Adrenal gland (tissue), 12 donors: Measurements from ENCODE around the gene CEND1. TPM values are rescaled to one million over a fixed set of nuclear protein-coding genes. Genes with fewer than 3 reads are reported as not detected.

ENCODE experiments used
- DNase-seq, 7 donors: peaks; one replicate each; pipeline ENCODE4 v3.0.0-alpha.2; 2019 to 2020
- H3K27ac ChIP-seq, 5 donors: fragments of 200-600 bp; sonication (generic) in 4 of 5; 1 replicate in 3 of 5; 2 replicates in 2 of 5; pipeline versions ENCODE4 v1.5.1 to v1.8.0; 2016 to 2020; ENCODE audit warnings: mild to moderate bottlenecking in 1 of 5
- H3K27me3 ChIP-seq: fragments of 200-600 bp; 2 replicates; pipeline ENCODE4 v1.8.0; 2021
- H3K36me3 ChIP-seq, 2 donors: fragments of 200-600 bp; replicated peaks in 1 of 2; 1 replicate in 1 of 2; 2 replicates in 1 of 2; pipeline versions ENCODE4 v1.5.1 to v1.8.0; 2018 to 2022
- H3K4me1 ChIP-seq, 2 donors: fragments of 200-600 bp; replicated peaks in 1 of 2; 1 replicate in 1 of 2; 2 replicates in 1 of 2; pipeline versions ENCODE4 v1.5.1 to v1.8.0; 2018 to 2021
- H3K4me3 ChIP-seq, 4 donors: fragments of 200-600 bp; sonication (generic) in 3 of 4; one replicate each; pipeline ENCODE4 v1.5.1; 2016 to 2018
- H3K9me3 ChIP-seq, 3 donors: fragments of 200-600 bp; sonication (generic) in 1 of 3; replicated peaks in 1 of 3; 1 replicate in 2 of 3; 2 replicates in 1 of 3; pipeline versions ENCODE4 v1.5.1 to v1.8.0; 2016 to 2021
- CTCF ChIP-seq, 6 experiments: fragments of 450-650 bp in 4 of 6; fragments of 200-600 bp in 2 of 6; sonication (generic) in 1 of 6; IDR thresholded peaks; 1 replicate in 5 of 6; 2 replicates in 1 of 6; pipeline versions ENCODE4 v1.5.1 to v1.8.0; 2016 to 2021; ENCODE audit warnings: antibody characterized with exemption in 6 of 6, mild to moderate bottlenecking in 2 of 6, moderate library complexity in 1 of 6
- POLR2A ChIP-seq, 2 donors: fragments of 450-650 bp; IDR thresholded peaks; one replicate each; pipeline ENCODE4 v1.6.1; 2017; ENCODE audit warnings: antibody characterized with exemption in 2 of 2, mild to moderate bottlenecking in 2 of 2, moderate library complexity in 1 of 2
- WGBS, 4 donors: extraction: QIAGEN DNeasy Blood & Tissue Kit in 2 of 4; methylation state at CpG; one replicate each; pipeline versions ENCODE4 v1.1.5 to v1.1.7; 2013 to 2017; 5-methylcytosine and 5-hydroxymethylcytosine counted together
- intact Hi-C, 2 donors: fragments of 100-400 bp; cut with DNase I; formaldehyde crosslinking; loops; one replicate each; pipeline versions ENCODE4 v1.14.1 to v1.15.0; 2022 to 2023
- polyA plus RNA-seq, 3 donors: library from polyadenylated mRNA; stranded (reverse); fragments of 200-250 nt in 2 of 3; fragments of 350-450 nt in 1 of 3; fragmentation: Illumina TruSeq in 1 of 3; extraction: RNeasy Lipid Tissue Mini Kit (QIAGEN cat#74804) in 1 of 3; gene quantifications; one replicate each; pipeline ENCODE4 v1.2.3, GENCODE V29; 2013 to 2014
- total RNA-seq, 9 donors: library from RNA; depleted of rRNA in 4 of 9; stranded (reverse); fragments of >200 nt in 4 of 9; fragments of 120-200 nt in 1 of 9; fragmentation: NEBNext Ultra II Directional in 1 of 9; extraction: Animal tissue kit (Norgen Biotek cat#: 25700) in 1 of 9; gene quantifications; one replicate each; pipeline versions ENCODE4 v1.1.0 to v1.2.4, GENCODE V29; 2013 to 2023
- donor health status: healthy with polysubstance abuse.
- donor health status: Bipolar disorder and iron deficiency.
- donor health status: DM: yes; HTN: yes; CAD: no.
- donor health status: DM: no; HTN: no; CAD: no.
- donor health status: DM: no; HTN: no; CAD: no.
- donor health status: DM: yes; HTN: yes; CAD: no.

The CEND1 gene
- total and polyA plus RNA-seq, 12 donors = 0.42 to 14.5 (median 3.0) TPM; not detected in 4

- H3K36me3 ChIP-seq = peaks cover 0 to 17% of the 10 kb centered on the region in 2 donors
- peaks cover 20 to 27% of the 10 kb centered on the region in 2 donors for H3K4me1 ChIP-seq
- H3K9me3 ChIP-seq = no peaks in the 10 kb centered on the region
- TF ChIP-seq CTCF (IDR thresholded peaks at IDR 0.05) = no peak
- no peak for TF ChIP-seq POLR2A (IDR thresholded peaks at IDR 0.05)
- WGBS, 4 donors = 45 to 67% (median 51%) methylated on average over 26 to 38 of the region's 38 CpGs
- peak overlapping the region in 2 of 4 donors; percentile 65 to 88 for H3K4me3 ChIP-seq
- peaks cover under 1% of the 10 kb centered on the region for H3K27me3 ChIP-seq
- peak in 1 of 7 donors; percentile 50 for DNase-seq
- H3K27ac ChIP-seq = peak overlapping the region in 1 of 5 donors; percentile 81
- intact Hi-C loops = no loop called here
Measured at GRCh38 chr11:794766-795633, 5.1 kb upstream of the CEND1 start.

GRCh38 chr11:794013-794765 lies 4.3 kb upstream of the CEND1 start:
- peaks cover 20 to 27% of the 10 kb centered on the region in 2 donors for H3K4me1 ChIP-seq
- peaks cover 8% of the 10 kb centered on the region for H3K27me3 ChIP-seq
- DNase-seq = no peak
- H3K36me3 ChIP-seq = peaks cover 0 to 10% of the 10 kb centered on the region in 2 donors
- no peak overlapping the region for H3K4me3 ChIP-seq
- no peaks in the 10 kb centered on the region for H3K9me3 ChIP-seq
- TF ChIP-seq CTCF (IDR thresholded peaks at IDR 0.05) = no peak
- no peak for TF ChIP-seq POLR2A (IDR thresholded peaks at IDR 0.05)
- 89 to 92% (median 91%) methylated on average over 7 to 31 of the region's 31 CpGs for whole genome bisulfite sequencing, 4 donors
- no peak overlapping the region for H3K27ac ChIP-seq
- intact Hi-C loops = no loop called here

- peaks cover 0 to 6% of the 10 kb centered on the region in 2 donors for H3K36me3 ChIP-seq
- WGBS, 4 donors = 79 to 92% (median 86%) methylated on average over 2 to 7 of the region's 7 CpGs
- peaks cover 8% of the 10 kb centered on the region for H3K27me3 ChIP-seq
- intact Hi-C loops = no loop called here
- peaks cover 20 to 26% of the 10 kb centered on the region in 2 donors for H3K4me1 ChIP-seq
- no peaks in the 10 kb centered on the region for H3K9me3 ChIP-seq
- H3K4me3 ChIP-seq = no peak overlapping the region
- H3K27ac ChIP-seq = no peak overlapping the region
- TF ChIP-seq CTCF (IDR thresholded peaks at IDR 0.05) = no peak
- TF ChIP-seq POLR2A (IDR thresholded peaks at IDR 0.05) = no peak
- DNase-seq = no peak
Measured at GRCh38 chr11:793556-793955, 3.7 kb upstream of the CEND1 start.

- no peak for DNase-seq
- Histone ChIP-seq H3K4me1 (peaks cover 20 to 23% of the 10 kb centered on the region in 2 donors), H3K9me3 (no peaks in the 10 kb centered on the region), H3K36me3 (peaks cover 0 to 6% of the 10 kb centered on the region in 2 donors), H3K4me3 (no peak overlapping the region), H3K27ac (no peak overlapping the region), H3K27me3 (peaks cover 8% of the 10 kb centered on the region)
- TF ChIP-seq CTCF (IDR thresholded peaks at IDR 0.05) (no peak), POLR2A (IDR thresholded peaks at IDR 0.05) (no peak)
- 84 to 95% (median 92%) methylated on average over 3 to 13 of the region's 13 CpGs for WGBS, 4 donors
- intact Hi-C loops = no loop called here
Measured at GRCh38 chr11:792873-793272, 3.0 kb upstream of the CEND1 start.
